ENCODE data around the gene KLF12.

Gene KLF12

GRCh38 chr13:74114641-74115040 lies 19.6 kb downstream of the KLF12 start:
- TF ChIP-seq TEAD4 (IDR thresholded peaks at IDR 0.05), result no peak
- TF ChIP-seq FOXM1 (IDR thresholded peaks at IDR 0.05; ENCODE audit: borderline replicate concordance, low read depth), result no peak
- no peak for TF ChIP-seq NFIC (IDR thresholded peaks at IDR 0.05)
- TF ChIP-seq, protein P1, sequence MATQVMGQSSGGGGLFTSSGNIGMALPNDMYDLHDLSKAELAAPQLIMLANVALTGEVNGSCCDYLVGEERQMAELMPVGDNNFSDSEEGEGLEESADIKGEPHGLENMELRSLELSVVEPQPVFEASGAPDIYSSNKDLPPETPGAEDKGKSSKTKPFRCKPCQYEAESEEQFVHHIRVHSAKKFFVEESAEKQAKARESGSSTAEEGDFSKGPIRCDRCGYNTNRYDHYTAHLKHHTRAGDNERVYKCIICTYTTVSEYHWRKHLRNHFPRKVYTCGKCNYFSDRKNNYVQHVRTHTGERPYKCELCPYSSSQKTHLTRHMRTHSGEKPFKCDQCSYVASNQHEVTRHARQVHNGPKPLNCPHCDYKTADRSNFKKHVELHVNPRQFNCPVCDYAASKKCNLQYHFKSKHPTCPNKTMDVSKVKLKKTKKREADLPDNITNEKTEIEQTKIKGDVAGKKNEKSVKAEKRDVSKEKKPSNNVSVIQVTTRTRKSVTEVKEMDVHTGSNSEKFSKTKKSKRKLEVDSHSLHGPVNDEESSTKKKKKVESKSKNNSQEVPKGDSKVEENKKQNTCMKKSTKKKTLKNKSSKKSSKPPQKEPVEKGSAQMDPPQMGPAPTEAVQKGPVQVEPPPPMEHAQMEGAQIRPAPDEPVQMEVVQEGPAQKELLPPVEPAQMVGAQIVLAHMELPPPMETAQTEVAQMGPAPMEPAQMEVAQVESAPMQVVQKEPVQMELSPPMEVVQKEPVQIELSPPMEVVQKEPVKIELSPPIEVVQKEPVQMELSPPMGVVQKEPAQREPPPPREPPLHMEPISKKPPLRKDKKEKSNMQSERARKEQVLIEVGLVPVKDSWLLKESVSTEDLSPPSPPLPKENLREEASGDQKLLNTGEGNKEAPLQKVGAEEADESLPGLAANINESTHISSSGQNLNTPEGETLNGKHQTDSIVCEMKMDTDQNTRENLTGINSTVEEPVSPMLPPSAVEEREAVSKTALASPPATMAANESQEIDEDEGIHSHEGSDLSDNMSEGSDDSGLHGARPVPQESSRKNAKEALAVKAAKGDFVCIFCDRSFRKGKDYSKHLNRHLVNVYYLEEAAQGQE (IDR thresholded peaks at IDR 0.05; ENCODE audit: low read depth), result no peak
- TF ChIP-seq ZBTB7A (IDR thresholded peaks at IDR 0.05; ENCODE audit: low read depth), result no peak
- no peak for TF ChIP-seq CREB1 (IDR thresholded peaks at IDR 0.05; ENCODE audit: low read depth)
- TF ChIP-seq USF1 (IDR thresholded peaks at IDR 0.05), result no peak
- TF ChIP-seq TAF1 (IDR thresholded peaks at IDR 0.05; ENCODE audit: low read depth), result no peak
- TF ChIP-seq EGR1 (IDR thresholded peaks at IDR 0.05), result no peak

- TF ChIP-seq TCF12 (IDR thresholded peaks at IDR 0.05; ENCODE audit: low read depth) (no peak), CEBPB (IDR thresholded peaks at IDR 0.05) (no peak), USF1 (IDR thresholded peaks at IDR 0.05) (no peak), TEAD4 (IDR thresholded peaks at IDR 0.05) (no peak), YY1 (IDR thresholded peaks at IDR 0.05; ENCODE audit: low read depth) (no peak), EP300 (IDR thresholded peaks at IDR 0.05; ENCODE audit: borderline replicate concordance) (no peak), ZBTB7A (IDR thresholded peaks at IDR 0.05; ENCODE audit: low read depth) (no peak), TAF1 (IDR thresholded peaks at IDR 0.05; ENCODE audit: low read depth) (no peak), FOXM1 (IDR thresholded peaks at IDR 0.05; ENCODE audit: borderline replicate concordance, low read depth) (no peak), RAD21 (IDR thresholded peaks at IDR 0.05; ENCODE audit: low read depth) (no peak), EGR1 (IDR thresholded peaks at IDR 0.05) (no peak), NFIC (IDR thresholded peaks at IDR 0.05) (no peak), CREB1 (IDR thresholded peaks at IDR 0.05; ENCODE audit: low read depth) (no peak)
- TF ChIP-seq, protein P2, sequence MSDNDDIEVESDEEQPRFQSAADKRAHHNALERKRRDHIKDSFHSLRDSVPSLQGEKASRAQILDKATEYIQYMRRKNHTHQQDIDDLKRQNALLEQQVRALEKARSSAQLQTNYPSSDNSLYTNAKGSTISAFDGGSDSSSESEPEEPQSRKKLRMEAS (IDR thresholded peaks at IDR 0.05), result no peak
- TF ChIP-seq, protein P1 (IDR thresholded peaks at IDR 0.05; ENCODE audit: low read depth), result no peak
Measured at GRCh38 chr13:74114202-74114601, 20.0 kb downstream of the KLF12 start.

- TF ChIP-seq USF1 (IDR thresholded peaks at IDR 0.05), result no peak
- TF ChIP-seq, protein P2 (IDR thresholded peaks at IDR 0.05), result no peak
- TF ChIP-seq TAF1 (IDR thresholded peaks at IDR 0.05; ENCODE audit: low read depth), result no peak
- TF ChIP-seq YY1 (IDR thresholded peaks at IDR 0.05; ENCODE audit: low read depth), result no peak
- TF ChIP-seq RAD21 (IDR thresholded peaks at IDR 0.05; ENCODE audit: low read depth), result no peak
- no peak for TF ChIP-seq NFIC (IDR thresholded peaks at IDR 0.05)
- TF ChIP-seq, protein P1 (IDR thresholded peaks at IDR 0.05; ENCODE audit: low read depth), result no peak
- TF ChIP-seq ZBTB7A (IDR thresholded peaks at IDR 0.05; ENCODE audit: low read depth), result no peak
- TF ChIP-seq CREB1 (IDR thresholded peaks at IDR 0.05; ENCODE audit: low read depth), result no peak
- no peak for TF ChIP-seq EGR1 (IDR thresholded peaks at IDR 0.05)
- no peak for TF ChIP-seq CEBPB (IDR thresholded peaks at IDR 0.05)
- TF ChIP-seq TCF12 (IDR thresholded peaks at IDR 0.05; ENCODE audit: low read depth), result no peak
- TF ChIP-seq EP300 (IDR thresholded peaks at IDR 0.05; ENCODE audit: borderline replicate concordance), result no peak
- no peak for TF ChIP-seq TEAD4 (IDR thresholded peaks at IDR 0.05)
- no peak for TF ChIP-seq FOXM1 (IDR thresholded peaks at IDR 0.05; ENCODE audit: borderline replicate concordance, low read depth)
Measured at GRCh38 chr13:74111901-74112824, 22.0 kb downstream of the KLF12 start.
